Rectal smooth muscle tissue (tissue), 1 donor: Measurements from ENCODE around the gene STPG4.

Experiments used
- H3K27ac ChIP-seq: one replicate; pipeline ENCODE4 v1.7.0; 2013; ENCODE audit warnings: low read depth, low read length, inconsistent platforms
- H3K27me3 ChIP-seq: one replicate; pipeline ENCODE4 v1.7.0; 2013; ENCODE audit warnings: low read length; ENCODE audit not compliant: control insufficient read depth, insufficient read depth
- H3K36me3 ChIP-seq: one replicate; pipeline ENCODE4 v1.7.0; 2013; ENCODE audit warnings: low read length; ENCODE audit not compliant: control insufficient read depth, insufficient read depth
- H3K4me1 ChIP-seq: one replicate; pipeline ENCODE4 v1.7.0; 2013; ENCODE audit warnings: low read length; ENCODE audit not compliant: control insufficient read depth, insufficient read depth
- H3K4me3 ChIP-seq: one replicate; pipeline ENCODE4 v1.7.0; 2013; ENCODE audit warnings: low read length
- H3K9ac ChIP-seq: one replicate; pipeline ENCODE4 v1.7.0; 2013; ENCODE audit warnings: low read length

The STPG4 gene

DNA sequence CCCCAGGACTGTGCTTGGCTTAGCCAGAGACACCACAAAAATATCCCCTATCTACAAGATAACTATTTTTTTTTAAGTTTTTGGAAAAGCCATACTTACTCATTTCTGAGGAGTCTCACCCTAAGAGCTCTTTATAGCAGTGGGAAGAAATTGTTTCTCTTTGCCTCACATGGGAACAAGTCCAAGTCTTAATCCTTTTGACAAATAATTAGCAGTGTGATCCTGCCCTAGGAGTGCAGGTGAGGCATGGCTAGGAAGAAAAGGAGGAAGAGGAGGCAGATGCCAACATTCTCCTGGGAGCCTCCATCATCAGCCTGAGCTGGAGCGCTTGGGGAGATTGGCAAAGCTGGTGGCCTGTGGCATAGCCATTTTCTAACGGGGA is 115.6 kb downstream of the STPG4 start:
- H3K9ac ChIP-seq: no peak overlapping the region
- H3K36me3 ChIP-seq: no peaks in the 10 kb centered on the region
- H3K4me3 ChIP-seq: no peak overlapping the region
- peaks cover 60% of the 10 kb centered on the region for H3K4me1 ChIP-seq
- no peaks in the 10 kb centered on the region for H3K27me3 ChIP-seq
- H3K27ac ChIP-seq: peak overlapping the region; percentile 64

- no peaks in the 10 kb centered on the region for H3K27me3 ChIP-seq
- no peak overlapping the region for H3K4me3 ChIP-seq
- no peak overlapping the region for H3K9ac ChIP-seq
- H3K36me3 ChIP-seq: no peaks in the 10 kb centered on the region
- H3K27ac ChIP-seq: peak overlapping the region; percentile 64
- peaks cover 63% of the 10 kb centered on the region for H3K4me1 ChIP-seq
Observed at GRCh38 chr2:47038656-47039488, 116.2 kb downstream of the STPG4 start.

GRCh38 chr2:47037678-47038077 is 117.4 kb downstream of the STPG4 start:
- Histone ChIP-seq H3K4me1 (peaks cover 62% of the 10 kb centered on the region), H3K27me3 (no peaks in the 10 kb centered on the region), H3K36me3 (no peaks in the 10 kb centered on the region), H3K27ac (no peak overlapping the region), H3K4me3 (no peak overlapping the region), H3K9ac (no peak overlapping the region)
